Upper lobe of left lung (tissue), 6 donors: ENCODE results near the gene NTN1. TPM values are rescaled to one million over a fixed set of nuclear protein-coding genes. Genes with fewer than 3 reads are reported as not detected.

Source experiments
- ATAC-seq, 2 donors: fragments of 200-7000 bp; cut with Tn5 transposase; one replicate each; pipeline ENCODE4 v1.9.1; 2022; ENCODE audit warnings: mild to moderate bottlenecking in 2 of 2, moderate library complexity in 2 of 2; ENCODE audit not compliant: low FRiP score in 2 of 2
- DNase-seq, 2 donors: peaks; one replicate each; pipeline ENCODE4 v3.0.0-alpha.2; 2019 to 2020
- H3K27ac ChIP-seq, 4 donors: fragments of 200-600 bp; sonication (generic); one replicate each; pipeline ENCODE4 v1.5.1; 2016 to 2019
- H3K27me3 ChIP-seq, 4 donors: fragments of 200-600 bp; sonication (generic); one replicate each; pipeline ENCODE4 v1.5.1; 2017 to 2019
- H3K36me3 ChIP-seq, 4 donors: fragments of 200-600 bp; sonication (generic); one replicate each; pipeline ENCODE4 v1.5.1; 2016 to 2019
- H3K4me1 ChIP-seq, 4 donors: fragments of 200-600 bp; sonication (generic); one replicate each; pipeline ENCODE4 v1.5.1; 2018 to 2019
- H3K4me3 ChIP-seq, 4 donors: fragments of 200-600 bp; sonication (generic); one replicate each; pipeline ENCODE4 v1.5.1; 2017 to 2019; ENCODE audit warnings: mild to moderate bottlenecking in 2 of 4, moderate library complexity in 1 of 4
- H3K9me3 ChIP-seq, 4 donors: fragments of 200-600 bp; sonication (generic); one replicate each; pipeline ENCODE4 v1.5.1; 2018 to 2019
- CTCF ChIP-seq, 6 experiments: fragments of 450-650 bp in 4 of 6; fragments of 200-600 bp in 2 of 6; sonication (generic) in 2 of 6; IDR thresholded peaks; one replicate each; pipeline ENCODE4 v1.5.1; 2016 to 2019; ENCODE audit warnings: antibody characterized with exemption in 6 of 6
- EP300 ChIP-seq, 4 donors: sonication (generic); formaldehyde crosslinking; IDR thresholded peaks; one replicate each; pipeline ENCODE4 v1.5.1; 2017; ENCODE audit warnings: antibody characterized with exemption in 4 of 4, control low read depth in 2 of 4
- POLR2A ChIP-seq, 4 donors: fragments of 450-650 bp; IDR thresholded peaks; one replicate each; pipeline ENCODE4 v1.5.1; 2016 to 2017; ENCODE audit warnings: antibody characterized with exemption in 4 of 4, mild to moderate bottlenecking in 2 of 4
- POLR2AphosphoS5 ChIP-seq, 2 donors: sonication (generic); formaldehyde crosslinking; IDR thresholded peaks; one replicate each; pipeline ENCODE4 v1.5.1; 2017; ENCODE audit warnings: antibody characterized with exemption in 2 of 2
- WGBS, 2 donors: methylation state at CpG; one replicate each; pipeline ENCODE4 v1.1.5; 2017 to 2018; 5-methylcytosine and 5-hydroxymethylcytosine counted together
- total RNA-seq, 6 donors: library from RNA; depleted of rRNA in 4 of 6; stranded (reverse); fragments of >200 nt in 4 of 6; gene quantifications; one replicate each; pipeline versions ENCODE4 v1.1.0 to v1.2.1, GENCODE V29; 2016 to 2021
- donor health status: DM: no; HTN: no; CAD: no; lungs with moderate emphysema.
- donor health status: DM: no; HTN: yes; CAD: no; lungs with severe emphysema.

NTN1 gene
- total RNA-seq, 6 donors from 2014 or later: 2.6 to 9.1 (median 4.1) TPM

- no peak overlapping the region for H3K27ac ChIP-seq
- ATAC-seq (no peak), DNase-seq (no peak)
- no peak overlapping the region for H3K4me3 ChIP-seq
- H3K36me3 ChIP-seq: no peaks in the 10 kb centered on the region
- no peaks in the 10 kb centered on the region for H3K27me3 ChIP-seq
- TF ChIP-seq CTCF (IDR thresholded peaks at IDR 0.05) (no peak), EP300 (IDR thresholded peaks at IDR 0.05) (no peak)
- 92 to 94% methylated on average over 10 of the region's 10 CpGs for WGBS, 2 donors
- H3K4me1 ChIP-seq: peaks cover 6 to 12% (median 10%) of the 10 kb centered on the region in 4 donors
- no peaks in the 10 kb centered on the region for H3K9me3 ChIP-seq
Observed at GRCh38 chr17:9208381-9209105, 187.2 kb downstream of the NTN1 start.

GRCh38 chr17:9209347-9209746, 188.0 kb downstream of the NTN1 start:
- no peak overlapping the region for H3K4me3 ChIP-seq
- H3K27ac ChIP-seq: no peak overlapping the region
- H3K36me3 ChIP-seq: no peaks in the 10 kb centered on the region
- DNase-seq (peak in 1 of 2 donors; percentile 34), ATAC-seq (no peak)
- H3K9me3 ChIP-seq: no peaks in the 10 kb centered on the region
- H3K4me1 ChIP-seq: peaks cover 6 to 12% (median 10%) of the 10 kb centered on the region in 4 donors
- WGBS, 2 donors: 93 to 94% methylated on average over 5 of the region's 5 CpGs
- H3K27me3 ChIP-seq: no peaks in the 10 kb centered on the region
- no peak for TF ChIP-seq CTCF (IDR thresholded peaks at IDR 0.05)
- TF ChIP-seq POLR2A (IDR thresholded peaks at IDR 0.05): no peak
- TF ChIP-seq EP300 (IDR thresholded peaks at IDR 0.05): no peak
- no peak for TF ChIP-seq POLR2AphosphoS5 (IDR thresholded peaks at IDR 0.05)

GRCh38 chr17:9209781-9210370, 188.6 kb downstream of the NTN1 start:
- Histone ChIP-seq H3K9me3 (peaks cover 0 to 3% (median 1%) of the 10 kb centered on the region in 4 donors), H3K27me3 (no peaks in the 10 kb centered on the region), H3K4me1 (peaks cover 6 to 12% (median 10%) of the 10 kb centered on the region in 4 donors), H3K27ac (no peak overlapping the region), H3K36me3 (no peaks in the 10 kb centered on the region), H3K4me3 (no peak overlapping the region)
- DNase-seq (no peak), ATAC-seq (no peak)
- 86 to 94% methylated on average over 6 to 7 of the region's 7 CpGs for WGBS, 2 donors
- TF ChIP-seq POLR2A (IDR thresholded peaks at IDR 0.05): no peak
- TF ChIP-seq POLR2AphosphoS5 (IDR thresholded peaks at IDR 0.05): no peak
- TF ChIP-seq EP300 (IDR thresholded peaks at IDR 0.05): no peak
- no peak for TF ChIP-seq CTCF (IDR thresholded peaks at IDR 0.05)

- TF ChIP-seq POLR2AphosphoS5 (IDR thresholded peaks at IDR 0.05): no peak
- no peak for TF ChIP-seq POLR2A (IDR thresholded peaks at IDR 0.05)
- TF ChIP-seq CTCF (IDR thresholded peaks at IDR 0.05): no peak
- no peak for TF ChIP-seq EP300 (IDR thresholded peaks at IDR 0.05)
- no peaks in the 10 kb centered on the region for H3K27me3 ChIP-seq
- no peaks in the 10 kb centered on the region for H3K36me3 ChIP-seq
- H3K4me1 ChIP-seq: peaks cover 6 to 11% (median 9%) of the 10 kb centered on the region in 4 donors
- no peak overlapping the region for H3K4me3 ChIP-seq
- no peak overlapping the region for H3K27ac ChIP-seq
- ATAC-seq: no peak
- peaks cover 0 to 17% (median 13%) of the 10 kb centered on the region in 4 donors for H3K9me3 ChIP-seq
- no peak for DNase-seq
- 68 to 69% methylated on average over 12 to 13 of the region's 13 CpGs for WGBS, 2 donors
Observed at GRCh38 chr17:9211133-9211765, 189.9 kb downstream of the NTN1 start.
